Brain microvascular endothelial cell (primary cell): ENCODE results near the gene SGPP1.

Experiments used
- DNase-seq: peaks from one replicate; pipeline ENCODE4 v3.0.0-alpha.2; 2020
- H3K27ac ChIP-seq: fragments of 250-450 bp; sonication (Bioruptor Pico); 2 replicates; pipeline ENCODE4 v1.5.1; 2020; ENCODE audit warnings: mild to moderate bottlenecking, moderate library complexity
- H3K27me3 ChIP-seq: fragments of 250-450 bp; sonication (Bioruptor Pico); replicated peaks from 2 replicates; pipeline ENCODE4 v1.5.1; 2020; ENCODE audit warnings: mild to moderate bottlenecking
- H3K36me3 ChIP-seq: fragments of 250-450 bp; sonication (Bioruptor Pico); replicated peaks from 2 replicates; pipeline ENCODE4 v1.5.1; 2020; ENCODE audit warnings: mild to moderate bottlenecking
- H3K4me3 ChIP-seq: 2 replicates; pipeline ENCODE4 v1.5.1; 2011; ENCODE audit warnings: low read depth, mild to moderate bottlenecking, control low read depth, low read length, moderate library complexity
- in situ Hi-C: cut with HindIII; loops from 2 replicates; pipeline ENCODE4 v1.10.0; 2017; ENCODE audit warnings: low sequenced_read_pairs, low pct_ligation_motif_present
- TF ChIP-seq, protein P1 (sequence below): IDR thresholded peaks from 2 replicates; pipeline ENCODE4 v1.5.1; 2011; ENCODE audit warnings: low read depth, mild to moderate bottlenecking, moderate library complexity, low read length, control low read depth, inconsistent platforms; ENCODE audit errors: missing control alignments

The SGPP1 gene

DNA sequence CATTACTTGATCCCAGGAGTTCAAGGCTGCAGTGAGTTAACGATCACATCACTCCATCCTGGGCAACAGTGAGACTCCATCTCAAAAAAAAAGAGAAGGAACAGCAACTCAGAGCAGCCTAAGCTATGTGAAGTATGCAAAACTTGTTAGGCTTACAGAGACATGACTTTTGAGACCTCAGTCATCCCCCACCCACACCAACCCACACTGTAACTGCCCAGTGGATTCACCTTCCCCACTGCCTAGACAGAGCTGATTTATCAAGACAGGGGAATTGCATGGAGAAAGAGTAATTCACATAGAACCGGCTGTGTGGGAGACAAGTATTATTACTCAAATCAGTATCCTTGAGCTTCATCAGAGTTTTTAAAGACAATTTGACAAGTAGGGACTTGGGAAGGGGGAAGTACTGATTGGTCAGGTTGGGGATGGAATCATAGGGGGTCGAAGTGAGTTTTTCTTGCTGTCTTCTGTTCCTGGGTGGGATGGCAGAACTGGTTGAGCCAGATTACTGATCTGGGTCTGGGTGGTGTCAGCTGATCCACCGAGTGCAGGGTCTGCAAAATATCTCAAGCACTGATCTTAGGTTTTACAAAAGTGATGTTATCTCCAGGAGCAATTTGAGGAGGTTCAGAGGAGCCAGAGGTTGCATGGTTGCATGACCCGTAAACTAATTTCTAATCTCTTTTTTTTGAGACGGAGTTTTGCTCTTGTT is 80.0 kb downstream of the SGPP1 start:
- TF ChIP-seq, protein P1, sequence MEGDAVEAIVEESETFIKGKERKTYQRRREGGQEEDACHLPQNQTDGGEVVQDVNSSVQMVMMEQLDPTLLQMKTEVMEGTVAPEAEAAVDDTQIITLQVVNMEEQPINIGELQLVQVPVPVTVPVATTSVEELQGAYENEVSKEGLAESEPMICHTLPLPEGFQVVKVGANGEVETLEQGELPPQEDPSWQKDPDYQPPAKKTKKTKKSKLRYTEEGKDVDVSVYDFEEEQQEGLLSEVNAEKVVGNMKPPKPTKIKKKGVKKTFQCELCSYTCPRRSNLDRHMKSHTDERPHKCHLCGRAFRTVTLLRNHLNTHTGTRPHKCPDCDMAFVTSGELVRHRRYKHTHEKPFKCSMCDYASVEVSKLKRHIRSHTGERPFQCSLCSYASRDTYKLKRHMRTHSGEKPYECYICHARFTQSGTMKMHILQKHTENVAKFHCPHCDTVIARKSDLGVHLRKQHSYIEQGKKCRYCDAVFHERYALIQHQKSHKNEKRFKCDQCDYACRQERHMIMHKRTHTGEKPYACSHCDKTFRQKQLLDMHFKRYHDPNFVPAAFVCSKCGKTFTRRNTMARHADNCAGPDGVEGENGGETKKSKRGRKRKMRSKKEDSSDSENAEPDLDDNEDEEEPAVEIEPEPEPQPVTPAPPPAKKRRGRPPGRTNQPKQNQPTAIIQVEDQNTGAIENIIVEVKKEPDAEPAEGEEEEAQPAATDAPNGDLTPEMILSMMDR, result no peak
- in situ Hi-C loops, result no loop called here
- H3K36me3 ChIP-seq, result no peaks in the 10 kb centered on the region
- H3K27me3 ChIP-seq, result no peaks in the 10 kb centered on the region
- no peak overlapping the region for H3K4me3 ChIP-seq
- no peak overlapping the region for H3K27ac ChIP-seq
- DNase-seq, result no peak

DNA sequence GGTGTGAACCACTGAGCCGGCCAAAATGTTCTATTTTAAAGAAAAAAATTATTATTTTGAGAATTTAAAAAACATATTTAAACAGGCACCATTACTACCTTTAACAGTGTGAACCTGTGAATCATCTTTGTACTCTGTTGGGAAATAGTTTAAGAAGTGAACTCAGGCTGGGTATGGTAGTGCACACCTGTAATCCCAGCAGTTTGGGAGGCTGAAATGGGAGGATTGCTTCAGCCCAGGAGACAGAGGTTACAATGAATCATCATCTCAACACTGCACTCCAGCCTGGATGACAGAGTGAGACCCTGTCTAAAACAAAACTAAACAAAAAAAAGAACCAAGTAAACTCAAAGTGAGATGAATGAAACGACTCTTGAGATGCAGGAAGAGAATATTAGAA is 83.1 kb downstream of the SGPP1 start:
- TF ChIP-seq, protein P1, result no peak
- Histone ChIP-seq H3K27me3 (no peaks in the 10 kb centered on the region), H3K4me3 (no peak overlapping the region), H3K27ac (no peak overlapping the region), H3K36me3 (no peaks in the 10 kb centered on the region)
- DNase-seq, result no peak
- in situ Hi-C loops, result no loop called here

DNA sequence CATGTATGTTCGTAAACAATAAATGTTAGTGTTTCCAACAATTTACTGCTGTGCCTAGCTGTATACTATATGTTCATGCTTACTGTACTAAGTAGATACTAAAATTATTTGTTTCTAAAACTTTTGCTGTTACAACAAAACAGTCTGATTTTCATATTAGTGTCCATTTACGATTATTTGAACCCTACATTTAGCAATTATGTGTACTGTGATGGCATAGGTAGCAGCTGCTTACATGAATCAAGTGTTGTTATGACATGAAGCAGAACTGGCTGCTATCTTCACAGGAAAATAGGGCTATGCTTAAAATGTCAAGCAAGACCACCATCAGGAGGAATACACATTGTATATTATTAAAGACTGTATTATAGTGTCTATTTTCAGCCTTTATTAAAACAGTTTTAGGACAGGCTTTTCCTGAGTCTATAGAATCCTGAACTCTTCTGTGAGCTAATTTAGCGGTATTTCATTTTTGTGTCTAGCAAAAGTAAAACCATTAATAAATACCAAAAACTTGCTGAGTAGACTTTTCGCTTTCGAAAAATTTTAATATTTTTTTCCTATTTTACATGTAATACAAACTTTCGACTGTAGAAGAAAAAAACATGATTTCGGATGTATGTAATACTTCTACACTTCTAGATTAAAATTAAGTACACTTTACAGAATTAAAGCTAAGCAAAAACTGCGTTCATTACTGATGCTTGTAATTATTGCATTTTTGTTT is 85.0 kb downstream of the SGPP1 start:
- Histone ChIP-seq H3K4me3 (peak overlapping the region; percentile 77), H3K36me3 (no peaks in the 10 kb centered on the region), H3K27ac (peak overlapping the region; percentile 89), H3K27me3 (no peaks in the 10 kb centered on the region)
- no peak for DNase-seq
- TF ChIP-seq, protein P1, result no peak
- in situ Hi-C loops, result no loop called here

DNA sequence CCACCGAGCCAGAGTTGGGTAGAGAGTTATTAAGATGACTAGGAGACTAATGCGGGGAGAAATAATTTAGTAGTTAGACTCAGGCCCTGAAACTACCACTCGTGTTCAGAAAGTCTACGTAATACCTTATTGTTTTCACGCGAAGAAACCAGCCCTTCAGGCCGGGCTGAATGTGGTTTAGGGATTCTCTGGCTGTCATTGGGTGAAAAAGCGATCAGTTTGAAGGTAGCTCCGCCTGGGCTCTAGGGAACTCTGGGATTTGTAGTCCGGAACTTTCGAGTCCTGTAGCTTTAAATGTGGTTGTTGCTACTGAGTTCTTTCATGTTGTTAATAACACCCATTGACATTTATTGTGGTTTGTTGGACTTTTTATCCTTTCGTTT is 85.6 kb downstream of the SGPP1 start:
- DNase-seq, result peak; percentile 96
- H3K36me3 ChIP-seq, result no peaks in the 10 kb centered on the region
- in situ Hi-C loops, result no loop called here
- H3K4me3 ChIP-seq, result peak overlapping the region; percentile 77
- no peaks in the 10 kb centered on the region for H3K27me3 ChIP-seq
- TF ChIP-seq, protein P1, result no peak
- H3K27ac ChIP-seq, result peak overlapping the region; percentile 89

DNA sequence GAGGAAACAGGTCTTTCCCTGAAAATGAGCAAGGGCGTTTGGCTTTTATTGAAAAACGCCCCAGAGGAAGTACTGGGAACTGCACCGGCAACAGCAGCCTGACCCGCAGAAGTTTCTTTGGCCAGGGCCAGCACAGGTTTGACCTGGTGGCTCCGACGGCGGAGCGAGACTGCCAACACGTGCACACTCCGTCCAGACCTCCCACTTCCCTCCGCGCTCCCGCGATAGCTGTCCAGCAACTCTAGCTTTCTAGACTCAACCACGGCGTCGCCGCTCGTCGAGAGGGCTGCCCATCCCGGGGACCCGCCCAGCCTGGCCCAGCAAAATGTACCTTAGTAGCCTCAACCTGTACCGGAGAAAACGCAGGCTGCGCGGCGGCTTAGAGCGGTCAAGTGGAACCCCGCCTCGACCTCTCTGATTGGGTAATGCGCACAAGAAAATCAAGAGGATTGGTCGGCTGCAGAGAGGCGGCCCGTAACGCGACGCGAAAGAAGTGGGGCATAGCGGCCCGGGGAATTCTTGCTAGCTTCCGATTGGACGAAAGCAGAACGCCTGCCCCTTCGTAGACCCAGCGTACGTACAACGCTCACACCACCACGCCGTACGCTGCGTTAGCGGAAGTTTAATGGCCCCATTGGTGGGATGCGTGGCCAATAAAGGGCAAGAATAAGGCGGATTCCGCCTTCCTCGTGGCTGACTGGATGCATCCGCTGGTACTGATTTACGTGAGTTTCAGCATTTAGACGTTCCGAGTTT is 86.2 kb downstream of the SGPP1 start, which contains the start of gene WDR89:
Gene WDR89, minus strand, starts transcription at position 399 of the 756 bp plus-strand sequence. CDS start 41,929 bp downstream, outside the sequence.
- TF ChIP-seq, protein P1, result peak; percentile 84
- no peaks in the 10 kb centered on the region for H3K27me3 ChIP-seq
- in situ Hi-C loops, result no loop called here
- H3K27ac ChIP-seq, result peak within 1 kb of the TSS; percentile 89
- H3K4me3 ChIP-seq, result peak within 1 kb of the TSS; percentile 79
- peak; percentile 99 for DNase-seq
- no peaks in the 10 kb centered on the region for H3K36me3 ChIP-seq
